Renal cortex interstitium (tissue), 11 donors: ENCODE data around the gene GAR1. TPM values are rescaled to one million over a fixed set of nuclear protein-coding genes. Genes with fewer than 3 reads are reported as not detected.
"Not testable (repeated sequence)": the region's sequence is repeated elsewhere in the genome, so short reads cannot be mapped to it uniquely, and the experiment has no call there.

Experiments used
- DNase-seq, 11 donors: peaks; one replicate each; pipeline ENCODE4 v3.0.0-alpha.2; 2013; ENCODE audit warnings: low read depth in 9 of 11, low spot score in 4 of 11; ENCODE audit errors: extremely low read depth in 1 of 11
- polyA plus RNA-seq, 3 donors: library from polyadenylated mRNA; unstranded; fragments of 120-200 nt; gene quantifications; one replicate each; pipeline ENCODE4 v1.2.1, GENCODE V29; 2013; ENCODE audit not compliant: insufficient read length in 3 of 3

GAR1 gene
- polyA plus RNA-seq, 3 donors, result 34.7 to 49.8 (median 42.8) TPM

GRCh38 chr4:109820563-109820962, 5.0 kb downstream of the GAR1 start:
- no peak for DNase-seq

- DNase-seq, result no peak
Observed at GRCh38 chr4:109821185-109821584, 5.6 kb downstream of the GAR1 start.

GRCh38 chr4:109826719-109827118, 11.2 kb downstream of the GAR1 start:
- DNase-seq, result peak in 1 of 11 donors; percentile 12

- no peak for DNase-seq
Observed at GRCh38 chr4:109827672-109828071, 12.1 kb downstream of the GAR1 start, which contains the start of gene RRH. Gene RRH, plus strand, starts transcription at chr4:109827972. Its CDS starts 56 bp downstream, at chr4:109828028.

- no peak for DNase-seq
Observed at GRCh38 chr4:109833756-109834155, 18.2 kb downstream of the GAR1 start.

- no peak for DNase-seq
Observed at GRCh38 chr4:109836985-109837384, 21.4 kb downstream of the GAR1 start.

- no peak for DNase-seq
Observed at GRCh38 chr4:109846395-109847098, 31.0 kb downstream of the GAR1 start.

- no peak for DNase-seq
Observed at GRCh38 chr4:109847896-109848442, 32.4 kb downstream of the GAR1 start, which contains the start of gene LRIT3. Gene LRIT3, plus strand, starts transcription at chr4:109848107. Its CDS starts 95 bp downstream, at chr4:109848202.

- DNase-seq, result no peak
Observed at GRCh38 chr4:109848501-109848900, 32.9 kb downstream of the GAR1 start.

GRCh38 chr4:109850601-109851000, 35.0 kb downstream of the GAR1 start:
- no peak for DNase-seq

GRCh38 chr4:109859426-109860300, 44.1 kb downstream of the GAR1 start:
- DNase-seq, result not testable (repeated sequence)

GRCh38 chr4:109861271-109861670, 45.7 kb downstream of the GAR1 start:
- no peak for DNase-seq

- peak in 4 of 11 donors; percentile 4 to 21 (median 16) for DNase-seq
Observed at GRCh38 chr4:109861916-109862511, 46.5 kb downstream of the GAR1 start.

GRCh38 chr4:109864134-109864533, 48.6 kb downstream of the GAR1 start:
- DNase-seq, result no peak

GRCh38 chr4:109870061-109870460, 54.5 kb downstream of the GAR1 start:
- DNase-seq, result no peak

GRCh38 chr4:109872065-109872464, 56.5 kb downstream of the GAR1 start:
- no peak for DNase-seq

- DNase-seq, result no peak
Observed at GRCh38 chr4:109872950-109873656, 57.5 kb downstream of the GAR1 start.

GRCh38 chr4:109873791-109874514, 58.4 kb downstream of the GAR1 start:
- no peak for DNase-seq
